Endothelial cell of umbilical vein (primary cell): ENCODE data around the gene UIMC1. TPM values are rescaled to one million over a fixed set of nuclear protein-coding genes. Genes with fewer than 3 reads are reported as not detected.

Experiments used
- BruUV-seq: library from RNA; stranded (reverse); fragments of 400-500 nt; replicated peaks from 2 replicates; lab custom pipeline; 2021; lab: Mats Ljungman, UMichigan
- CTCF ChIA-PET: fragments of 300-600, 350-600 bp; sonication (Branson Sonifier 250); formaldehyde crosslinking; loops from one replicate; lab custom pipeline; 2021; ENCODE audit warnings: antibody characterized with exemption, inconsistent platforms; lab: Charles Lee
- POLR2A ChIA-PET: fragments of 300-600, 350-600 bp; sonication (Branson Sonifier 250); formaldehyde crosslinking; loops from one replicate; lab custom pipeline; 2021; ENCODE audit warnings: antibody characterized with exemption, inconsistent platforms; lab: Charles Lee
- DNase-seq: peaks from one replicate; pipeline ENCODE4 v3.0.0-alpha.2; 2011; ENCODE audit warnings: low read depth, low spot score
- FAIRE-seq: peaks from 2 replicates; lab custom pipeline; 2011; peaks lifted over from hg19 to GRCh38; lab: Jason Lieb, UNC
- H2AFZ ChIP-seq: 2 replicates; pipeline ENCODE4 v1.6.0; 2012; ENCODE audit warnings: low read depth, low read length, control low read depth, inconsistent platforms
- H3K27ac ChIP-seq: 2 replicates; pipeline ENCODE4 v1.5.1; 2011; ENCODE audit warnings: low read depth, mild to moderate bottlenecking, control low read depth, low read length, moderate library complexity; ENCODE audit not compliant: insufficient read depth
- H3K27me3 ChIP-seq, 2 experiments: 2 replicates each; pipeline versions ENCODE4 v1.6.0 to v1.6.1; 2011; ENCODE audit warnings: low read length in 2 of 2, mixed read lengths in 1 of 2; ENCODE audit not compliant: control insufficient read depth in 2 of 2, insufficient read depth in 2 of 2
- H3K36me3 ChIP-seq, 2 experiments: 2 replicates in 1 of 2; 3 replicates in 1 of 2; pipeline ENCODE4 v1.5.1; 2011; ENCODE audit warnings: low read length in 2 of 2, mild to moderate bottlenecking in 1 of 2, moderate library complexity in 1 of 2; ENCODE audit not compliant: control insufficient read depth in 2 of 2, insufficient read depth in 2 of 2; ENCODE audit errors: extremely low read depth in 1 of 2
- H3K4me1 ChIP-seq: 3 replicates; pipeline ENCODE4 v1.5.1; 2011; ENCODE audit warnings: mild to moderate bottlenecking, low read length; ENCODE audit not compliant: control insufficient read depth, insufficient read depth; ENCODE audit errors: extremely low read depth
- H3K4me2 ChIP-seq: 2 replicates; pipeline ENCODE4 v1.6.1; 2011; ENCODE audit warnings: low read length, control low read depth, mixed read lengths; ENCODE audit not compliant: insufficient read depth
- H3K4me3 ChIP-seq, 3 experiments: fragments of 200-600 bp in 1 of 3; sonication (generic), shearing (Covaris generic) in 1 of 3; replicated peaks in 1 of 3; 2 replicates each; pipeline ENCODE4 v1.5.1; 2011 to 2016; ENCODE audit warnings: control low read depth in 3 of 3, low read length in 3 of 3, mild to moderate bottlenecking in 2 of 3, inconsistent platforms in 1 of 3, low read depth in 1 of 3, moderate library complexity in 1 of 3; ENCODE audit not compliant: insufficient read depth in 1 of 3
- H3K79me2 ChIP-seq: 2 replicates; pipeline ENCODE4 v1.6.0; 2012; ENCODE audit warnings: low read length, inconsistent platforms; ENCODE audit not compliant: control insufficient read depth, insufficient read depth
- H3K9ac ChIP-seq: replicated peaks from 2 replicates; pipeline ENCODE3; 2011; ENCODE audit warnings: low read length, control low read depth; ENCODE audit not compliant: insufficient read depth; ENCODE audit errors: extremely low read depth
- H3K9me1 ChIP-seq: replicated peaks from 3 replicates; pipeline ENCODE4 v1.6.0; 2011; ENCODE audit warnings: mild to moderate bottlenecking, low read length; ENCODE audit not compliant: control insufficient read depth, insufficient read depth; ENCODE audit errors: extremely low read depth
- H3K9me3 ChIP-seq: replicated peaks from 2 replicates; pipeline ENCODE4 v1.5.1; 2012; ENCODE audit warnings: low read length, inconsistent platforms; ENCODE audit not compliant: control insufficient read depth, insufficient read depth
- H4K20me1 ChIP-seq: replicated peaks from 2 replicates; pipeline ENCODE3; 2011; ENCODE audit warnings: mild to moderate bottlenecking, low read length; ENCODE audit not compliant: control insufficient read depth, insufficient read depth; ENCODE audit errors: extremely low read depth
- EZH2 ChIP-seq: IDR thresholded peaks from 2 replicates; pipeline ENCODE4 v1.6.1; 2012; ENCODE audit warnings: borderline replicate concordance, low read depth, mild to moderate bottlenecking, moderate library complexity, low read length, inconsistent platforms; ENCODE audit not compliant: severe bottlenecking
- GATA2 ChIP-seq: IDR thresholded peaks from 2 replicates; pipeline ENCODE4 v1.7.0; 2011; ENCODE audit warnings: low read depth, mild to moderate bottlenecking, moderate library complexity, mixed read lengths, low read length; ENCODE audit not compliant: insufficient read length, insufficient read depth
- JUN ChIP-seq: IDR thresholded peaks from 2 replicates; pipeline ENCODE4 v1.6.1; 2011; ENCODE audit warnings: borderline replicate concordance, low read depth; ENCODE audit not compliant: insufficient read length, insufficient read depth
- MAX ChIP-seq: IDR thresholded peaks from 2 replicates; pipeline ENCODE4 v1.6.1; 2011; ENCODE audit not compliant: insufficient read depth, insufficient read length
- MYC ChIP-seq: IDR thresholded peaks from one replicate; pipeline ENCODE4 v1.6.1; 2011; ENCODE audit warnings: mild to moderate bottlenecking, low read depth, low read length
- dilution Hi-C: fragments of 300-500 bp; cut with MboI; formaldehyde crosslinking; loops from one replicate; pipeline ENCODE4 v1.15.0; 2019; ENCODE audit warnings: low sequenced_read_pairs; ENCODE audit not compliant: extremely low pct_ligation_motif_present
- intact Hi-C: fragments of 100-400 bp; cut with micrococcal nuclease; formaldehyde crosslinking; loops from one replicate; pipeline ENCODE4 v1.10.0; 2022
- polyA plus RNA-seq, 4 experiments: library from polyadenylated mRNA; depleted of rRNA in 3 of 4; stranded (reverse) in 3 of 4; unstranded in 1 of 4; fragments of >200 nt; gene quantifications; 2 replicates each; pipeline versions ENCODE4 v1.2.1 to v1.2.3, GENCODE V29; 2011 to 2012; ENCODE audit warnings: missing spikeins in 1 of 4
- total RNA-seq: library from RNA; stranded (reverse); gene quantifications from 2 replicates; pipeline ENCODE4 v1.2.3, GENCODE V29; 2021

UIMC1 gene
- total and polyA plus RNA-seq, 2 donors (not counting 3 experiments of a cell fraction or from before 2014, with no cell fraction given): 17.2 to 60.1 TPM

- CTCF ChIA-PET: interaction anchor here (1.3 kb wide), 1 partner anchor 206 kb away, joined by 6 read pairs; no protein-coding TSS in a partner anchor
- Histone ChIP-seq H3K9me1 (no peaks in the 10 kb centered on the region), H3K27me3 (peaks cover 5 to 11% of the 10 kb centered on the region in 2 experiments), H3K9me3 (no peaks in the 10 kb centered on the region), H3K4me2 (no peak overlapping the region), H3K4me3 (no peak overlapping the region), H3K9ac (no peak overlapping the region), H3K4me1 (no peaks in the 10 kb centered on the region), H3K79me2 (no peaks in the 10 kb centered on the region), H3K36me3 (no peaks in the 10 kb centered on the region), H3K27ac (no peak overlapping the region), H4K20me1 (no peaks in the 10 kb centered on the region), H2AFZ (no peak overlapping the region)
- intact Hi-C loops: no loop called here
- POLR2A ChIA-PET: no interaction called here
- no TSS peak for BruUV-seq
- dilution Hi-C loops: no loop called here
- FAIRE-seq (no peak), DNase-seq (no peak)
- TF ChIP-seq MAX (no peak), JUN (no peak), EZH2 (peak; percentile 41)
These were observed 139.8 kb downstream of the UIMC1 start for GRCh38 chr5:176866707-176867310.

- no peaks in the 10 kb centered on the region for H3K9me1 ChIP-seq
- ChIA-PET CTCF (interaction anchor here (1.3 to 1.8 kb wide), 2 partner anchors 205 kb away, joined by 4 to 6 read pairs; no protein-coding TSS in a partner anchor), POLR2A (no interaction called here)
- no peak overlapping the region for H3K27ac ChIP-seq
- no peak overlapping the region for H3K4me3 ChIP-seq
- H2AFZ ChIP-seq: no peak overlapping the region
- peaks cover 5 to 11% of the 10 kb centered on the region in 2 experiments for H3K27me3 ChIP-seq
- no peaks in the 10 kb centered on the region for H3K79me2 ChIP-seq
- FAIRE-seq (no peak), DNase-seq (no peak)
- no peaks in the 10 kb centered on the region for H3K9me3 ChIP-seq
- no peak overlapping the region for H3K9ac ChIP-seq
- intact Hi-C loops (no loop called here), dilution Hi-C loops (no loop called here)
- H3K4me2 ChIP-seq: no peak overlapping the region
- no peaks in the 10 kb centered on the region for H3K36me3 ChIP-seq
- H4K20me1 ChIP-seq: no peaks in the 10 kb centered on the region
- H3K4me1 ChIP-seq: no peaks in the 10 kb centered on the region
- TF ChIP-seq MYC: no peak
- no peak for TF ChIP-seq GATA2
- no TSS peak for BruUV-seq
These were observed 140.6 kb downstream of the UIMC1 start for GRCh38 chr5:176865964-176866363.
